NCI-H1417 treated with DMSO at 0.1 percent for 48 hours (cell line): ENCODE results near the gene CFAP69.
"Not testable (repeated sequence)": the region's sequence is repeated elsewhere in the genome, so short reads cannot be mapped to it uniquely, and the experiment has no call there.

Experiments
- DNase-seq: peaks from one replicate; lab custom pipeline; 2025; lab: John Stamatoyannopoulos, UW

The CFAP69 gene

DNA sequence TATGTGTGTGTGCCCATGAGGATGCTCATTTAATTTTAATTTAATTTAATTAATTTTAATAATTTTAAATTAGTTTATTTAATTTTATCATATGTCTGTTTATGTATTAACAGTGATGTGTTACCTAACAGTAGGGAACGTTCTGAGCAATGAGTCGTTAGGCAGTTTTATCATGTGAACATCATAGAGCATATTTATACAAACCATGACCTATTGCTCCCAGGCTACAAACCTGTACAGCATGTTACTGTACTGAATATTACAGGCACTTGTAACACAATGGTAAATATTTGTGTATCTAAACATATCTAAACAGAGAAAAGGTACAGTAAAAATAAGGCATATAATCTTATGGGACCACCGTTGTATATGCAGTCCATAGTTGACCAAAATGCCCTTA lies 13.7 kb upstream of the CFAP69 start:
- no peak for DNase-seq

DNA sequence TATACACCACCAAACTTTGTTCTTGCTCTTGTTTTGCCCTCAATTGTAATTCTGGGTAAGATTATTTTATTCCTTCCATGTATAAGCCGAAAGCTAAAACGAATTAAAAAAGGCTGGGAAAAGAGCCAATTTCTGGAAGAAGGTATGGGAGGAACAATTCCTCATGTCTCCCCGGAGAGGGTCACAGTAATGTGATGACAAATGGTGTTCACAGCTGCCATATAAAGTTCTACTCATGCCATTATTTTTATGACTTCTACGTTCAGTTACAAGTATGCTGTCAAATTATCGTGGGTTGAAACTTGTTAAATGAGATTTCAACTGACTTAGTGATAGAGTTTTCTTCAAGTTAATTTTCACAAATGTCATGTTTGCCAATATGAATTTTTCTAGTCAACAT lies 12.5 kb upstream of the CFAP69 start:
- no peak for DNase-seq

DNA sequence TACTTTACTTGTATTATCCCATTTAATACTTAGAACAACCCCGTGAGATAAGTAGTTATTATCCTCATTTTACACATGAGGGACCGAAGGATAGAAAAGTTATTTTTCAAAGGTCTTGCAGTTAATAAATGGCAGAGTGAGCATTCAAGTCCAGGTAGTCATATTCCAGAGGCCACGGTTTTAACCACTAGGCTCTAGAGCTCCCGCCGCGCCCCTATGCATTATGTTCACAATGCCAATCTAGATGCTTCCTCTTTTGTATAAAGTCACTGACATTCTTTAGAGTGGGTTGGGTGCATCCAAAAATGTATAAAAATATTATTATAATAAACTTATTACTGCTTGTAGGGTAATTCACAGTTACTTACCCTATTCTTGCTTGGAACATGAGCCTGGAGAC lies 11.4 kb upstream of the CFAP69 start:
- no peak for DNase-seq

DNA sequence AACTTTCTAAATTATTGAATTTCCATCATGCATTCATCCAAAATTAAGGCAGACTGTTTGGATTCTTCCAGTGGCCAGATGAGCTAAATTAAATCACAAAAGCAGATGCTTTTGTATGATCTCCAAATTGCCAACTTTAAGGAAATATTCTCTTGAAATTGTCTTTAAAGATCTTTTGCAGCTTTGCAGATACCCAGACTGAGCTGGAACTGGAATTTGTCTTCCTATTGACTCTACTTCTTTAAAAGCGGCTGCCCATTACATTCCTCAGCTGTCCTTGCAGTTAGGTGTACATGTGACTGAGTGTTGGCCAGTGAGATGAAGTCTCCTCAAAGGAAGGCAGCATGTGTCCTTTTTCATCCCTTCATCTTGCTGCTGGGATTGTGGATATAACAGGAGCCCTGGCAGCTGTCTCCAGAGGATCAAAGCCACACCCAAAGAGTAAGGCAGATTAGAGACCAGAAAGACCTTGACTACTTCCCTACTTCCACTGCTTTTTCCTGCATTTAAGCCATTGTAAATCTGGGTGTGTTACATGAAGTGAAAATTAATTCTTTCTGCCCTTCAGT lies 8.2 kb upstream of the CFAP69 start:
- no peak for DNase-seq

DNA sequence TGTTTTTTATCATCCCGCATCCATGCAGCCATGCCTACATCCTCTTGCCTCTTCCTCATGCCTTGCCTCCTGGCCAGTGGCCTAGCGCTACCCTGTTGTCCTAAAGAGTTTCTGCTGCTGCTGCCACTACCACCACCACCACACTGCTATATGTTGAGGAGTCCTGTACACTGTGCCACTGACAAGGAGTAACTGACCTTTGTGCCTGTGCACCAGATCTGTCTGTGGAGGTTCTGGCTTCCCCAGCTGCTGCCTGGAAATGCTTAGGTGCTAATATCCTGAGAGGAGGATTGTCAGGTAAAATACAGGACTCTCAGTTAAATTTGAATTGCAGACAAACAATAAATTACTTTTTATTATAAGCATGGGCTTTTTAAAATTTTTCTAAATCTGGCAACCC lies 7.0 kb upstream of the CFAP69 start:
- DNase-seq, result no peak

DNA sequence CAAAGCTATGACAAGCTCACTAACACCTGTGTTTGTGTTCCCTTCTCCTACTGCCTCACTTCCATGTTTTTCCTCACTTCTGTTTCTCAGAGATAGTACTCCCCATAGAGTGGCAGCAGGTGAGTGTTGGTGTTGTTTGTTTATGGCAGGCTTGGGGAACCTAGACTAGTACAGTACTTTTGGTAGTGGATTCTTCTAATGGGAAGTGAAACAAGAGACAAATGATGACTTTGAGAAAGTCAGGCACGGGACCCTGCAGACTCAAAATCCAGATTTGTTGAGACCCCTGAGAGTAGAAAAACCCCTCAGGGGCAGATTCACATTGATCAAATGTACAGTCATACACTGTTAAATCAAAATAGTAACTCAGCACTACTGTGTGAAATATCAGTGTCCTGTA lies 6.4 kb upstream of the CFAP69 start:
- no peak for DNase-seq

DNA sequence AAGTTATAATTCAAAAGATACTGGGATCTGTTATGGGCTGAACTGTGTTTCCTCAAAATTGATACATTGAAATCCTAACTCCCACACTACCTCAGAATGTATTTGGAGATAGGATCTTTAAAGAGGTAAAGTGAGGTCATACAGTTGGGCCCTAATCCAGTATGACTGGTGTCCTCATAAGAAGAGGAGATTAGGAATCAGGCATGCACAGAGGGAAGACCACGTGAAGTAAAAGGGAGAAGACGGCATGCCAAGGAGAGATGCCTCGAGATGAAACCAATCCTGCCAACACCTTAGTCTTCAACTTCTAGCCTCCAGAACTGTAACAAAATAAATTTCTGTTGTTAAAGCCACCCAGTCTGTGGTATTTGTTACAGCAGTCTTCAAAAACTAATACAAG lies 5.9 kb upstream of the CFAP69 start:
- DNase-seq, result no peak

DNA sequence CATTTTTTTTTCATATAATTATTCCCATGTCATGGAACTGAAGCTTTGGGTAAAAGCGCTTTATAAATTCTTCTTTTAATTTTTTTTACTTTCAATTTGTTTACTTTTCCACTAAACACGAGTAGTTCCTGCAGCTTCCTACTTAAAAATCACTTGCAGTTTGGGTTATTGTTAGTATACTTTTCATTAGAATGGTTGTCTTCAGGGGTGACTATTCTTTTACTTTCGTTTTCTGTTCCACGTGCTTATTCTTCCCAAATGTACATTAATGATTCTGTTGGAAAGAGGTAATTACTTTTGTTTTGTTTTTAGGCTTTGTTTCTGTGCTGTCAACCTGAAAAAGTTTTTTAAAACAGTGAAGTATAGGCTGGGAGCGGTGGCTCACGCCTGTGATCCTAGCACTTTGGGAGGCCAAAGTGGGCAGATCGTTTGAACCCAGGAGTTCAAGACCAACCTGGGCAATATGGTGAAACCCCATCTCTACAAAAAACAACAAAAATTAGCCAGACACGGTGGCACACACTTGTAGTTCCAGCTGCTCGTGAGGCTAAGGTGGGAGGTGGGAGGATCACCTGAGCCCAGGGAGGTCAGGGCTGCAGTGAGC lies 5.2 kb upstream of the CFAP69 start:
- no peak for DNase-seq

DNA sequence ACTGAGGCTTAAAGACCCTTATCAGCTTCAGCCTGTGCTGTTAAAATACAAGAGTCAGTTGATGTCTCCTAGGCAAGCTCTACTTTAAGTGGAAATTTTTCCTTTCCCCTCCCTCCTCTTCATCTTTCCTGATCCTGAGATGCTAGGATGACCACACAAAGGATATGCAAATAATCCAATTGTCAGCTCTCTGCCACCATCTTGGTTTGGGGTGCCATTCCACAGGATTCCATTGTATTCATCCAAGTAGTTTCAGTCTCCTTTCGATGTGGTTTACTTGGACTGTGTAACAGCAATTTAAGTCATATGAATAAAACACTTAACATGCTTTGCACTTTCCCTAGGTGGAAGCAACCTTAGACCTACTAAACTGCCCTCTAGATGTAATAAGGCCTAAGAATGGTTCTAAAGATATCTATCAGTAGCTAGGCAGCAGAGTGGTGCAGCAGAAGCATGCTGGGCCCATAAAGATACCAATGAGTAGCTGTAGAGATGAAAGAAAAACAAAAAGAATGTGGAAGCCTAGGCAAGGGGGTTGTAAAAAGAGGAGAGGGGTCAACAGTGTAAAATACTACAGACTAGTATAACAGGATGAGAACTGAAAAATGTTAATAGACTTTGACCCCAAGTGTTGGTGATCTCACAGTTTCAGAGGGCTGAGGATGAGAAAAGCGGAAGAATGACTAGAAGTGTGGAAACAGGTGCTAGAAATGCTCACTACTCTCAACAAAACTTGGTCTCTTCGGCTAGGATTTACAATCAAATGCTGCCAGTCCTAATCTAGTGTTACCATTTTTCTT lies 2.4 kb upstream of the CFAP69 start:
- DNase-seq, result no peak

DNA sequence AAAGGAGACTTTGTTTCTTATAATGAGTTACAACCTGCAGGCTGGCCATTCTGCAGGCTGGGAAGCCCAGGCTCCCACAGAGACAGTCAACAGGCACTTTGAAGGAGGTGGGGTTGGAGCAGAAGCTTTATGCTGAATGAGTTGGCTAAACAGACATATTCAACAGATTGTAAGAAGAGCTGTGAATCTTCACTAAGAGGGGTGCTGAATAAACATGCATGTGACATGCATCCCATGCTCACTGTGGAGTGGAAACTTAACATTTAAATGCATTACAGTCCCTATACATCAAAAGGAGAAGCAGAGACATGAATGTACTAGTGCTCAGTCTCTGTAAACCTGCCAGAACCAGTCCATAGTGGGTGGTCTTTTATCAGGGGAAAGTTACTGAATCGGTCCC lies 1.4 kb upstream of the CFAP69 start:
- DNase-seq, result no peak

DNA sequence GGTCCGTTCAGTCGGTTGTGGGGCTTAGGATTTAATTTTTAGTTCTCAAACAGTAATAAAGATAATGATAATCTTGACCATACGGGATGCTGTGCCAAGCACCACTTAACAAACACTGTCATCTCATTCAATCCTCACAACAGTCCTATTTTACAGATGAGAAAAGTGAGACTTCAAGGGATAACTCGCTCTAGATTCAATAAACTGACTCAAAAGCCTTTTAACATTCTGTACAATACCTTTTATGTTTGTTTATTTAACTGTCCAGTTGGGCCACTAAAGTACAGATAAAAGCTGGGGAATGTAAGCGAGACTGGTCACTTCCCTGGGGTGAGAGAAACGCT lies 437 bp upstream of the CFAP69 start:
- DNase-seq, result no peak

DNA sequence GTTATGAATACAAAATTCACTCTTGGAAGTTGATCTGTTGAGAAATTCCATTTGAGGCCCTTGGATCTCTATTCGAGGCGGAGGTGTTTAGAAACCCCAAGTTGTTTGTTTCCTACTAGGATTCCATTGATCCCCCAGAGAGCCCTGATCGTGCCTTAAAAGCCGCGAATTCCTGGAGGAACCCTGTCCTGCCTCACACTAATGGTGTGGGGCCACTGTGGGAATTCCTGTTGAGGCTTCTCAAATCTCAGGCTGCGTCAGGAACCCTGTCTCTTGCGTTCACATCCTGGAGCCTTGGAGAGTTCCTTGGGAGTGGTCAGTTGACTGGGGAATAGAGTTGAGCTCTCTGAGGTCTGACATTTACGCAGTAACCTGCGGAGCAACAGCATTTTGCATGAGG lies 1.2 kb downstream of the CFAP69 start:
- no peak for DNase-seq

DNA sequence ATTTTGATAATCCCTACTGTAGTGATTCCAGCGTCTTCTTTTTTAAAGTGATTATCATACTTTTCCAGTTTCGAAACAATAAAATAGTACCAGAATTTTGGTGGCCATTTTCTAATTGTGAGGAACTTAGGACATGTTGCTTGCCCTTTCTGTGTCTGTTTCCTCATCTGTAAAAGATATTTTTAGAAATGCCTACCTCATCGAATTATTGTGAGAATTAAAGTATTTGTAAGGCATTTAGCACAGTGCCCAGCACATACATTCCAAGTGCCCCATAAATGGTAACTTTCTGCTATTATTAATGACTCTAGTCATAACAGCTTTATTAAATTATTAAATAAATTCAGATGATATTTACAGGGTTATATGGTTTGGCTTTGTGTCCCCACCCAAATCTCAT lies 3.7 kb downstream of the CFAP69 start:
- DNase-seq, result no peak

DNA sequence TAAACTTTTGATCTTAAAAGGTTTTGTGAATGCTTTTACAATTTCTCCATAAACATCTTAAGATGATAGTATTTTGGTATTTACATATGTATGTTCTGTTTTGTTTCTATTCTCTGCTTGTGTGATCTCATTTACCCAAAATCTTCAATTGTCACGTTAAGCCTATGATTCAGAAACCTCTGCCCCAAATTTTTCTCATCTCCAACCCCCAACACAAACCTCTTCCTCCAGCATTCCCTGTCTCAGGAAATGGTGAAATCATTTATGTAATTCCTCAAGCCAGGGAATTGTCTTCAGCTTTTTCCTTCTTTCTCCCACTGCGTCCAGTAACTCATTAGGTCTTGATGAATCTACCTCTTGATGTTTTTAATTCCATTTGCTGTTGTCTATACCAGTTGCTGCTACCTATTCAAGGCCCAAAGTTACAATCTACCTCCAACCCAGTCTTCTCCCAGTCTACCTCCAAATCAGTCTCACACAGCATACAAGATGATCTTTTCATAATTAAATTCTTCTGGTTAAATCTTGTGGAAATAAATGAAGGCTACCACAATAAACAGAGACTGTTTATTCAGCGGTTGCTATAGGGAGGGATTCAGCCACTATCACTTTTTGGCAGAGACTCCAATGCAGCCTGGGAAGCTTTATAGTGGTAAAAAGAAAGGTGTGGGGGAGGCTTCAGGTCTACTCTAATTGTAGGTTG lies 5.8 kb downstream of the CFAP69 start:
- DNase-seq, result no peak

DNA sequence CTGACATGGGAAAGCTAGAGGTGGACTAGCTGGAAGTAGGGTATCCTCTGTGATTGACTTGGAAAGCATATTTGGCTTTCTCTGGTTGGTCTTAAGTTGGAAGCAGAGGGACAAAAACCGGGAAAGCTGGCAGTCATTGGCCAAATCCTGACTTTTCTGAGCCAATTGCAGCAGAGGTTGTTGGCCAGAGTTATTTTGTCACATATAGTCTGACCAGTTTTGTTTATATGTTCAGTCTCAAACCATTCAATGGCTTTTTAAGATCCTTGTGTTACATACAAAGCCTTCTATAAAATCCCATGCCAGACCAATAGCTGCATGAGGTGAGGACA lies 6.3 kb downstream of the CFAP69 start:
- DNase-seq, result no peak

DNA sequence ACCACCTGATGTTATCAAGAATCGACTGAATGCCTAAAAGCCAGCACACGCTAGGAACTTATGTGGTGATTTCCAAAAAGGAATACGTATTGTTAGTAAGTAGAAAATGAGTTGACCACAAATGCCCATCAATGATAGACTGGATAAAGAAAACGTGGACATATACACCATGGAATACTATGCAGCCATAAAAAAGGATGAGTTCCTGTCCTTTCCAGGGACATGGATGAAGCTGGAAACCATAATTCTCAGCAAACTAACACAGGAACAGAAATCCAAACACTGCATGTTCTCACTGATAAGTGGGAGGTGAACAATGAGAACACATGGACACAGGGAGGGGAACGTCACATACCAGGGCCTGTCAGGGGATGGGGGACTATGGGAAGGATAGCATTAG lies 11.0 kb downstream of the CFAP69 start:
- not testable (repeated sequence) for DNase-seq

DNA sequence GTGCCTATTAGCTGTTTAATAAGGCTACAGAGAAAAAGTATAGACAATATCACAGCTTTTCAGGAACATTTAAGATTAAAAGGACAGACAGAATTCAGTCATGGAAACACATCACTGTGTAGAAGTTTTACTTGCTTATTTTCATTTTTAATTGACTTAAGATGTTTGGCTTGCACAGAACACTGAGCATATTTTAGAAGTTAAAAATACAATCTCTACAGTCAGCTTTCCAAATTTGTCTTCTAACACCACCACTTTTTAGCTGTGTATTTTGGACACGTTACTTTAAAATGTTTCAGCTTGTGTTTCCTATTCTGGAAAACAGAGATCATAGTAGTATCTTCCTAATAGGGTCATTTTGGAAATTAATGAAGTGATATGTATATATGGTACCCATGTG lies 11.8 kb downstream of the CFAP69 start:
- DNase-seq, result no peak

DNA sequence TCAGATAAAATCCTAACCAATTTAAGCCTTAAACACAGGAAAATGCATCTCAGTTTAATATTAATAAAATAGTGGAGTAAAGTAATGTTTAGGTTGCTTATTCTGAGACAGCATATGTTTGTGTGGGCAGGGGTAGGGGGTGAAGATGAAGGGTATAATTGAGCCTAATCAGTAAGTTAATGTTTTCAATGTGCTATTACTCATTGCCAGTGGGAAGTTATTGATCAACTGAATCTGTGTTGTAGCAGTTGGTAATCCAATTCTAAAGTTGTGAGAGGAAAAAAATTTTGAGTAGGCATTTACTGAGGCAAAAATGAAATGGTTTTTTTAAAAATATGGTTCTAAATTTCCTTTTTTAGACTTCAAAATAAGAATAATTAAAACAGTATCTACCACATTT lies 16.5 kb downstream of the CFAP69 start:
- no peak for DNase-seq

DNA sequence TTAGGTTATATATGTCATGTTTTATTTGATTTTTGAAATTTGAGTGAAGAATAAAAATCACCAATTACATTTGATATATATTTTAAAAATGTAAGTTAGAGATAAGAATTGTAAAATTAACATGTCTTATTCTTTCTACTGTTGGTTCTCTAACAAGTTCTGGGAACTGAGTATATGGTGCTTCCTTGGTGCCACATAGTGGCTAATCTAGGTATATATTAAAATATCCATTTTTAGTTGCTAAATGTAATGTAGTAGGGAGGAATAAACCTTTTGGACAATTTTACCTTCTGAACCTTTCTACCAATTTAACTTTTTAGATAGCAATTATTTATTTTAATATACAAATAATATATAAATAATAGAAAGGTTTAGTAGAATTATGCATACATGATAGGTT lies 17.5 kb downstream of the CFAP69 start:
- peak; percentile 20 for DNase-seq

DNA sequence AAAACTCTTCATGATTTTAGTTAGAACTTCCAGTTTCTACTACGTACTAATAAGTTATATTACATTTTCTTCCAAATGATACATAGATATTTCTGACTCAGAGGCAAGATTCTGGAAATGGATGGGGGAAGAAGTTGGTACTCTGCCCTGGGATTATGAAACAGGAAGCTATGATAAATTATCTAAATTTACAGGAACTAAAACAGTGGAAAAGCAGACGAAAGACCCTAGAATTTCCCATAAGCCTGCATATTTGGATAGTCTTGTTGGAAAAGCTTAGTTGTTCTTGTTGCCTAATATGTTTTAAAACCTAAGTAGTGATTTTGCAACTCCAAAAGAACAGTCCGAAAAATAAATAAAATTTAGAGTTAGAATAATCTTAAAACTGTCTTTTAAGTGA lies 21.8 kb downstream of the CFAP69 start:
- no peak for DNase-seq

DNA sequence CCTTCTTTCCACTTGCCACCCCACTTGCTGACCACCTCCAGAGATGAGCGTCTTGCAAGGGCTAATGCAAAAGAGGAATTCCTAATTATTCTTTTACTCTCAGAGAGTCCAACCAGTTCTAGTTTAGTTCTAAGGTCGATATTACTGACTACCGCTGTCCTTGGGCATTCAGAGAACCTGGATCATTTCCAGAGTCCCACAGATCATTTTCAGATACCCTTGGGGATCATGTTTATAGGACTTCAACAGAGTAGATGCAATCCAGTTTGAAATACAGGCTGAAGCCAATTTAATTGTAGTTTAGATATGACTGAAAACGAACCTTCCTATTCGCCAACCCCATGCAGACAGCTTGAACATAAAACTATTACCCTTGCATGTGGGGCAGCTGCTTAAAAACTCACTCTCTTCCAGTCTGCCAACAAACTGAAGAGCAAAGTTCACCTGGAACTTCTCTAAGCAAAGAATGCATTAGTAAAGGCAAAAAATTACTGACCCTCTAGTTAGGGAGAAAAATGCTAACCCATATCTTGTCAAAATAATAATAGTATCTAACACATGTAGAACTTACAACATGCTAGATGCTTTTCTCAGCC lies 22.4 kb downstream of the CFAP69 start:
- DNase-seq, result no peak

DNA sequence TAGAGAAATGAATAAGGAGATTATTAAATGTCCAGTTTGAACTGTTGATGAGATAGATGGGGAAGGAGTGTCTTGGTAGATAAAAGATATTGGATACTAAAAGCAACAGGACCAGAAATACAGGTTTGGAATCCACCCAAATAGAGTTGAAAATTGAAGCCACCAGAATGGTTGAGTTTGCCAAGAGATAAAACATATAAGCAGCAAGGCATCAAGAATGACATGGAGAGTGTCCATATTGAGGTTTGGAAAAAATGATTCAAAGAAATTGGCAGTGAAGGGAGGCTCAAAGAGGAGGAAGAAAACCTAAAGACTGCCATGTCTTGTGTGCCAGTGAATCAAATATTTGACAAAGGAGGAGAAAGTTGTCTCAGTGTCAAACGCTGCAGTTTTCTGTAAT lies 24.2 kb downstream of the CFAP69 start:
- no peak for DNase-seq
